WTC11 (cell line): ENCODE data around the gene NSF. TPM values are rescaled to one million over a fixed set of nuclear protein-coding genes. Genes with fewer than 3 reads are reported as not detected.

Experiments
- ATAC-seq: fragments of 200-7000 bp; cut with Tn5 transposase; 2 replicates; pipeline ENCODE4 v1.10.0; 2021; ENCODE audit warnings: mild to moderate bottlenecking, moderate library complexity
- CTCF ChIA-PET: fragments of 300-600 bp; sonication (Branson Sonifier 250); formaldehyde crosslinking; loops from one replicate; lab custom pipeline; 2021; ENCODE audit warnings: antibody characterized with exemption; lab: Charles Lee
- POLR2A ChIA-PET: fragments of 350-600 bp; sonication (Branson Sonifier 250); formaldehyde crosslinking; loops from one replicate; lab custom pipeline; 2021; ENCODE audit warnings: antibody characterized with exemption; lab: Charles Lee
- DNase-seq: peaks from one replicate; pipeline ENCODE4 v3.0.0; 2021; ENCODE audit warnings: low spot score
- H3K27ac Mint-ChIP-seq: 2 replicates; pipeline ENCODE4 v1.8.0; 2021; ENCODE audit warnings: mixed read lengths
- H3K27me3 Mint-ChIP-seq: 2 replicates; pipeline ENCODE4 v1.8.0; 2021; ENCODE audit warnings: low read depth, mild to moderate bottlenecking, moderate library complexity, mixed read lengths
- H3K36me3 Mint-ChIP-seq: 2 replicates; pipeline ENCODE4 v1.8.0; 2021; ENCODE audit warnings: mixed read lengths
- H3K4me1 Mint-ChIP-seq: 2 replicates; pipeline ENCODE4 v1.8.0; 2022; ENCODE audit warnings: mixed read lengths
- H3K4me3 Mint-ChIP-seq: 2 replicates; pipeline ENCODE4 v1.8.0; 2021; ENCODE audit warnings: mild to moderate bottlenecking, moderate library complexity, mixed read lengths
- H3K9me3 Mint-ChIP-seq: 2 replicates; pipeline ENCODE4 v1.8.0; 2021; ENCODE audit warnings: mixed read lengths
- CREM ChIP-seq: sonication (generic); formaldehyde crosslinking; IDR thresholded peaks from 2 replicates; pipeline ENCODE4 v1.8.1; 2022; ENCODE audit warnings: mild to moderate bottlenecking, missing genetic modification reagents, moderate library complexity
- FOXP1 ChIP-seq: sonication (generic); formaldehyde crosslinking; IDR thresholded peaks from 2 replicates; pipeline ENCODE4 v1.8.0; 2022; ENCODE audit warnings: missing genetic modification reagents, mild to moderate bottlenecking, moderate library complexity, borderline replicate concordance
- JUN ChIP-seq: sonication (generic); formaldehyde crosslinking; IDR thresholded peaks from 2 replicates; pipeline ENCODE4 v1.8.0; 2023; ENCODE audit warnings: mild to moderate bottlenecking, missing genetic modification reagents
- NFATC4 ChIP-seq: fragments of 250-450 bp; sonication (Bioruptor Pico); IDR thresholded peaks from 2 replicates; pipeline ENCODE4 v1.9.0; 2021; ENCODE audit warnings: mild to moderate bottlenecking
- NFE2L1 ChIP-seq: sonication (generic); formaldehyde crosslinking; IDR thresholded peaks from 2 replicates; pipeline ENCODE4 v1.8.1; 2023; ENCODE audit warnings: missing genetic modification reagents
- ZBTB21 ChIP-seq: sonication (generic); formaldehyde crosslinking; IDR thresholded peaks from 2 replicates; pipeline ENCODE4 v1.8.1; 2023; ENCODE audit warnings: mild to moderate bottlenecking, missing genetic modification reagents, borderline replicate concordance
- total RNA-seq: library from RNA; stranded (reverse); gene quantifications from 3 replicates; pipeline ENCODE4 v1.2.3, GENCODE V29; 2021
- TF ChIP-seq, protein P1 (sequence below): sonication (generic); formaldehyde crosslinking; IDR thresholded peaks from 2 replicates; pipeline ENCODE4 v1.8.0; 2023; ENCODE audit warnings: missing genetic modification reagents, mild to moderate bottlenecking, borderline replicate concordance
- TF ChIP-seq, protein P2 (sequence below): sonication (generic); formaldehyde crosslinking; IDR thresholded peaks from 2 replicates; pipeline ENCODE4 v1.8.1; 2022; ENCODE audit warnings: mild to moderate bottlenecking, moderate library complexity, missing genetic modification reagents
- TF ChIP-seq, protein P3 (sequence below): sonication (generic); formaldehyde crosslinking; IDR thresholded peaks from 2 replicates; pipeline ENCODE4 v1.8.1; 2022; ENCODE audit warnings: low read depth, mild to moderate bottlenecking, moderate library complexity, missing genetic modification reagents, borderline replicate concordance
- TF ChIP-seq, protein P4 (sequence below): fragments of 250-450 bp; sonication (Bioruptor Pico); IDR thresholded peaks from 2 replicates; pipeline ENCODE4 v1.9.0; 2021; ENCODE audit warnings: mild to moderate bottlenecking, borderline replicate concordance
- TF ChIP-seq, protein P5 (sequence below): sonication (generic); formaldehyde crosslinking; conservative IDR thresholded peaks from 2 replicates; pipeline ENCODE4 v1.8.1; 2022; ENCODE audit warnings: mild to moderate bottlenecking, missing genetic modification reagents
- TF ChIP-seq, protein P6 (sequence below): sonication (generic); formaldehyde crosslinking; IDR thresholded peaks from 2 replicates; pipeline ENCODE4 v1.8.0; 2022; ENCODE audit warnings: mild to moderate bottlenecking, missing genetic modification reagents
- TF ChIP-seq, protein P7 (sequence below): sonication (generic); formaldehyde crosslinking; IDR thresholded peaks from 2 replicates; pipeline ENCODE4 v1.8.1; 2022; ENCODE audit warnings: missing genetic modification reagents, borderline replicate concordance

NSF gene
- total RNA-seq, 1 experiment from 2014 or later: 23.0 TPM

DNA sequence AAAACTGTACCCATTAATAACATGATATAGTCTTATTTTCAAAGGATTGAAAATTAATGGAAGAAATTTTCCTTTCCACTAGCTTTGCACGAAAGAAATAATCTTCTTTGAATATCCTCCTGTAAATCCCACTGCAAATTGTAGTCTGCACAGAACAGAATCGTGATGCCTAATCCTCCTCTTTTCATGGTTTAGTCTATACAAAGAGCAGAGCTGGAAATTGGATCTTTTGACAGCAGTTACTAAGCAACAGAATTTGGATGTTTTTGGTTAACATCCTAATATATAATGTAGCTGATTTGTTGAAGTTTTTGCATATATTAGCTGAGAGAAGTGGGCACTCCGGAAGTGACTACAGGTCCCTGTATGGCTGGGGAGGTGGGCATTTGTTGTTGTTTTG, 129.4 kb downstream of the NSF start (continued):
- TF ChIP-seq, protein P1, sequence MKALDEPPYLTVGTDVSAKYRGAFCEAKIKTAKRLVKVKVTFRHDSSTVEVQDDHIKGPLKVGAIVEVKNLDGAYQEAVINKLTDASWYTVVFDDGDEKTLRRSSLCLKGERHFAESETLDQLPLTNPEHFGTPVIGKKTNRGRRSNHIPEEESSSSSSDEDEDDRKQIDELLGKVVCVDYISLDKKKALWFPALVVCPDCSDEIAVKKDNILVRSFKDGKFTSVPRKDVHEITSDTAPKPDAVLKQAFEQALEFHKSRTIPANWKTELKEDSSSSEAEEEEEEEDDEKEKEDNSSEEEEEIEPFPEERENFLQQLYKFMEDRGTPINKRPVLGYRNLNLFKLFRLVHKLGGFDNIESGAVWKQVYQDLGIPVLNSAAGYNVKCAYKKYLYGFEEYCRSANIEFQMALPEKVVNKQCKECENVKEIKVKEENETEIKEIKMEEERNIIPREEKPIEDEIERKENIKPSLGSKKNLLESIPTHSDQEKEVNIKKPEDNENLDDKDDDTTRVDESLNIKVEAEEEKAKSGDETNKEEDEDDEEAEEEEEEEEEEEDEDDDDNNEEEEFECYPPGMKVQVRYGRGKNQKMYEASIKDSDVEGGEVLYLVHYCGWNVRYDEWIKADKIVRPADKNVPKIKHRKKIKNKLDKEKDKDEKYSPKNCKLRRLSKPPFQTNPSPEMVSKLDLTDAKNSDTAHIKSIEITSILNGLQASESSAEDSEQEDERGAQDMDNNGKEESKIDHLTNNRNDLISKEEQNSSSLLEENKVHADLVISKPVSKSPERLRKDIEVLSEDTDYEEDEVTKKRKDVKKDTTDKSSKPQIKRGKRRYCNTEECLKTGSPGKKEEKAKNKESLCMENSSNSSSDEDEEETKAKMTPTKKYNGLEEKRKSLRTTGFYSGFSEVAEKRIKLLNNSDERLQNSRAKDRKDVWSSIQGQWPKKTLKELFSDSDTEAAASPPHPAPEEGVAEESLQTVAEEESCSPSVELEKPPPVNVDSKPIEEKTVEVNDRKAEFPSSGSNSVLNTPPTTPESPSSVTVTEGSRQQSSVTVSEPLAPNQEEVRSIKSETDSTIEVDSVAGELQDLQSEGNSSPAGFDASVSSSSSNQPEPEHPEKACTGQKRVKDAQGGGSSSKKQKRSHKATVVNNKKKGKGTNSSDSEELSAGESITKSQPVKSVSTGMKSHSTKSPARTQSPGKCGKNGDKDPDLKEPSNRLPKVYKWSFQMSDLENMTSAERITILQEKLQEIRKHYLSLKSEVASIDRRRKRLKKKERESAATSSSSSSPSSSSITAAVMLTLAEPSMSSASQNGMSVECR (CRISPR knock-in tag): no peak
- TF ChIP-seq, protein P2, sequence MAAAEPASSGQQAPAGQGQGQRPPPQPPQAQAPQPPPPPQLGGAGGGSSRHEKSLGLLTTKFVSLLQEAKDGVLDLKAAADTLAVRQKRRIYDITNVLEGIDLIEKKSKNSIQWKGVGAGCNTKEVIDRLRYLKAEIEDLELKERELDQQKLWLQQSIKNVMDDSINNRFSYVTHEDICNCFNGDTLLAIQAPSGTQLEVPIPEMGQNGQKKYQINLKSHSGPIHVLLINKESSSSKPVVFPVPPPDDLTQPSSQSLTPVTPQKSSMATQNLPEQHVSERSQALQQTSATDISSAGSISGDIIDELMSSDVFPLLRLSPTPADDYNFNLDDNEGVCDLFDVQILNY (CRISPR knock-in tag): no peak
- TF ChIP-seq, all 79 proteins: peak for 0

DNA sequence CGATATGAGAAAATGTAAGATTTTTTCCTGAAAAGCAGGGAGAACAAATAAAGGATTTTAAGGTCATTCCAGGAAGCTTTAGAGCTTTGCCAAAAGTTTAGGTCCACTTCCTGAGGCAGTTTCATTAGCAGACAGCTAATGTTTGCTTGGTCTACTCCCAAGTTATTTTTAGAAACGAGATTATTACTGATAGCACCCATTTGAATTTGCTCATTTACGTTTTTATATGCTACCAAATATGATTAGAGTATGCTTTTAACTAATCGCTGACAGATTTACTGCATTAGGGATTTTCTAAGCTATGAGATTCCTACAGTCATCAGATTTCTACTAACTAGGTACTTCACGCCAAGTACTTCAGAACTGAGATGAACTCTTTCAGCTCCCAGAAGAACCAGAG, 129.9 kb downstream of the NSF start:
- CTCF ChIA-PET: no interaction called here
- Mint-ChIP-seq H3K9me3 (no peaks in the 10 kb centered on the region), H3K27me3 (no peaks in the 10 kb centered on the region), H3K27ac (peak overlapping the region; percentile 26; the same call in 1 of the 2 replicates), H3K4me1 (no peaks in the 10 kb centered on the region), H3K36me3 (no peaks in the 10 kb centered on the region), H3K4me3 (no peak overlapping the region)
- ATAC-seq (no peak), DNase-seq (no peak)
- TF ChIP-seq, protein P3, sequence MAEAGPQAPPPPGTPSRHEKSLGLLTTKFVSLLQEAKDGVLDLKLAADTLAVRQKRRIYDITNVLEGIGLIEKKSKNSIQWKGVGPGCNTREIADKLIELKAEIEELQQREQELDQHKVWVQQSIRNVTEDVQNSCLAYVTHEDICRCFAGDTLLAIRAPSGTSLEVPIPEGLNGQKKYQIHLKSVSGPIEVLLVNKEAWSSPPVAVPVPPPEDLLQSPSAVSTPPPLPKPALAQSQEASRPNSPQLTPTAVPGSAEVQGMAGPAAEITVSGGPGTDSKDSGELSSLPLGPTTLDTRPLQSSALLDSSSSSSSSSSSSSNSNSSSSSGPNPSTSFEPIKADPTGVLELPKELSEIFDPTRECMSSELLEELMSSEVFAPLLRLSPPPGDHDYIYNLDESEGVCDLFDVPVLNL (CRISPR knock-in tag): no peak
- TF ChIP-seq, protein P4, sequence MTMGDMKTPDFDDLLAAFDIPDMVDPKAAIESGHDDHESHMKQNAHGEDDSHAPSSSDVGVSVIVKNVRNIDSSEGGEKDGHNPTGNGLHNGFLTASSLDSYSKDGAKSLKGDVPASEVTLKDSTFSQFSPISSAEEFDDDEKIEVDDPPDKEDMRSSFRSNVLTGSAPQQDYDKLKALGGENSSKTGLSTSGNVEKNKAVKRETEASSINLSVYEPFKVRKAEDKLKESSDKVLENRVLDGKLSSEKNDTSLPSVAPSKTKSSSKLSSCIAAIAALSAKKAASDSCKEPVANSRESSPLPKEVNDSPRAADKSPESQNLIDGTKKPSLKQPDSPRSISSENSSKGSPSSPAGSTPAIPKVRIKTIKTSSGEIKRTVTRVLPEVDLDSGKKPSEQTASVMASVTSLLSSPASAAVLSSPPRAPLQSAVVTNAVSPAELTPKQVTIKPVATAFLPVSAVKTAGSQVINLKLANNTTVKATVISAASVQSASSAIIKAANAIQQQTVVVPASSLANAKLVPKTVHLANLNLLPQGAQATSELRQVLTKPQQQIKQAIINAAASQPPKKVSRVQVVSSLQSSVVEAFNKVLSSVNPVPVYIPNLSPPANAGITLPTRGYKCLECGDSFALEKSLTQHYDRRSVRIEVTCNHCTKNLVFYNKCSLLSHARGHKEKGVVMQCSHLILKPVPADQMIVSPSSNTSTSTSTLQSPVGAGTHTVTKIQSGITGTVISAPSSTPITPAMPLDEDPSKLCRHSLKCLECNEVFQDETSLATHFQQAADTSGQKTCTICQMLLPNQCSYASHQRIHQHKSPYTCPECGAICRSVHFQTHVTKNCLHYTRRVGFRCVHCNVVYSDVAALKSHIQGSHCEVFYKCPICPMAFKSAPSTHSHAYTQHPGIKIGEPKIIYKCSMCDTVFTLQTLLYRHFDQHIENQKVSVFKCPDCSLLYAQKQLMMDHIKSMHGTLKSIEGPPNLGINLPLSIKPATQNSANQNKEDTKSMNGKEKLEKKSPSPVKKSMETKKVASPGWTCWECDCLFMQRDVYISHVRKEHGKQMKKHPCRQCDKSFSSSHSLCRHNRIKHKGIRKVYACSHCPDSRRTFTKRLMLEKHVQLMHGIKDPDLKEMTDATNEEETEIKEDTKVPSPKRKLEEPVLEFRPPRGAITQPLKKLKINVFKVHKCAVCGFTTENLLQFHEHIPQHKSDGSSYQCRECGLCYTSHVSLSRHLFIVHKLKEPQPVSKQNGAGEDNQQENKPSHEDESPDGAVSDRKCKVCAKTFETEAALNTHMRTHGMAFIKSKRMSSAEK: no peak
- POLR2A ChIA-PET: no interaction called here

DNA sequence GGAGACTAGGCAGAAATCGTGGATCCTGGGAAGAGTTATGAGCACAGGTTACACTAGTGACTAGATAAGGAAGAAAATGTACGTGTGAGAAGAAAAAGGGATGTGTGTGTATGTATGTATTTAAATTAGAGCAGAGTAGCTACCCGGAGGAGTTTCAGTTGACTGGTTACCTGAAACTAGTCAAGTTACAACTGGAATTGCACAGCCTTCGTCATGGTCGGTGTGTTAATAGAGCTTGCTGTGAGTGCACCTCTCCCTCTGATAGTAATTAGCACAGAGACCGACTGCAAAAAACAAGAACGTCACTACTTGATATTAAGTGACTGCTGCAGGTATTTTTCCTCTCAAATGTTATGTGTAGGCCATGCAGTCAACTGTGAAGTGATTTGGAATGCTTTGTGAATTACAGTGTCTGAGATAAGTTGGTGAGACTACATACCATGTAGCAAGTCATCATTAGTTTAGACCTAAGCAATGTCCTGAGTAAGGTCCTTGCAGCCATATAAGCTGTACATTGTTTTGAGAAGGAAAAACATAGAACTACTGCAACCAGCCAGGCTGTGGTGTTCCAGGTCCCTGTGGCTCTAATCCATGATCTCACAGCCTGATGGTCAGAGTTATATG, 132.3 kb downstream of the NSF start:
- peak overlapping the region; percentile 21 for H3K27ac Mint-ChIP-seq
- no peaks in the 10 kb centered on the region for H3K9me3 Mint-ChIP-seq
- ChIA-PET POLR2A (no interaction called here), CTCF (no interaction called here)
- ATAC-seq (no peak), DNase-seq (no peak)
- H3K4me3 Mint-ChIP-seq: no peak overlapping the region
- TF ChIP-seq CREM (CRISPR knock-in tag) (no peak), FOXP1 (CRISPR knock-in tag) (no peak), JUN (CRISPR knock-in tag) (no peak), NFATC4 (CRISPR knock-in tag) (no peak), ZBTB21 (CRISPR knock-in tag) (no peak), NFE2L1 (CRISPR knock-in tag) (no peak)
- TF ChIP-seq, protein P5, sequence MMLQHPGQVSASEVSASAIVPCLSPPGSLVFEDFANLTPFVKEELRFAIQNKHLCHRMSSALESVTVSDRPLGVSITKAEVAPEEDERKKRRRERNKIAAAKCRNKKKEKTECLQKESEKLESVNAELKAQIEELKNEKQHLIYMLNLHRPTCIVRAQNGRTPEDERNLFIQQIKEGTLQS: no peak
- TF ChIP-seq, protein P6, sequence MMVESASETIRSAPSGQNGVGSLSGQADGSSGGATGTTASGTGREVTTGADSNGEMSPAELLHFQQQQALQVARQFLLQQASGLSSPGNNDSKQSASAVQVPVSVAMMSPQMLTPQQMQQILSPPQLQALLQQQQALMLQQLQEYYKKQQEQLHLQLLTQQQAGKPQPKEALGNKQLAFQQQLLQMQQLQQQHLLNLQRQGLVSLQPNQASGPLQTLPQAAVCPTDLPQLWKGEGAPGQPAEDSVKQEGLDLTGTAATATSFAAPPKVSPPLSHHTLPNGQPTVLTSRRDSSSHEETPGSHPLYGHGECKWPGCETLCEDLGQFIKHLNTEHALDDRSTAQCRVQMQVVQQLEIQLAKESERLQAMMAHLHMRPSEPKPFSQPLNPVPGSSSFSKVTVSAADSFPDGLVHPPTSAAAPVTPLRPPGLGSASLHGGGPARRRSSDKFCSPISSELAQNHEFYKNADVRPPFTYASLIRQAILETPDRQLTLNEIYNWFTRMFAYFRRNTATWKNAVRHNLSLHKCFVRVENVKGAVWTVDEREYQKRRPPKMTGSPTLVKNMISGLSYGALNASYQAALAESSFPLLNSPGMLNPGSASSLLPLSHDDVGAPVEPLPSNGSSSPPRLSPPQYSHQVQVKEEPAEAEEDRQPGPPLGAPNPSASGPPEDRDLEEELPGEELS (CRISPR knock-in tag): no peak
- TF ChIP-seq, protein P7, sequence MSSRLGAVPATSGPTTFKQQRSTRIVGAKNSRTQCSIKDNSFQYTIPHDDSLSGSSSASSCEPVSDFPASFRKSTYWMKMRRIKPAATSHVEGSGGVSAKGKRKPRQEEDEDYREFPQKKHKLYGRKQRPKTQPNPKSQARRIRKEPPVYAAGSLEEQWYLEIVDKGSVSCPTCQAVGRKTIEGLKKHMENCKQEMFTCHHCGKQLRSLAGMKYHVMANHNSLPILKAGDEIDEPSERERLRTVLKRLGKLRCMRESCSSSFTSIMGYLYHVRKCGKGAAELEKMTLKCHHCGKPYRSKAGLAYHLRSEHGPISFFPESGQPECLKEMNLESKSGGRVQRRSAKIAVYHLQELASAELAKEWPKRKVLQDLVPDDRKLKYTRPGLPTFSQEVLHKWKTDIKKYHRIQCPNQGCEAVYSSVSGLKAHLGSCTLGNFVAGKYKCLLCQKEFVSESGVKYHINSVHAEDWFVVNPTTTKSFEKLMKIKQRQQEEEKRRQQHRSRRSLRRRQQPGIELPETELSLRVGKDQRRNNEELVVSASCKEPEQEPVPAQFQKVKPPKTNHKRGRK (CRISPR knock-in tag): no peak
- no peaks in the 10 kb centered on the region for H3K27me3 Mint-ChIP-seq
- peaks cover 7% of the 10 kb centered on the region for H3K4me1 Mint-ChIP-seq
- no peaks in the 10 kb centered on the region for H3K36me3 Mint-ChIP-seq
